PC-9 (cell line): ENCODE measurements around the gene RELCH.

ENCODE experiments used
- CTCF ChIP-seq: fragments of 200-600 bp; sonication (generic); conservative IDR thresholded peaks from 2 replicates; pipeline ENCODE4 v1.6.1; 2017; ENCODE audit warnings: mixed run types, antibody characterized with exemption, mild to moderate bottlenecking, moderate library complexity
- EZH2 ChIP-seq: fragments of 200-600 bp; sonication (generic); IDR thresholded peaks from 2 replicates; pipeline ENCODE4 v1.8.0; 2017; ENCODE audit warnings: antibody characterized with exemption, low read depth

- no peak for TF ChIP-seq CTCF
- TF ChIP-seq EZH2, result no peak
Measured at GRCh38 chr18:62258093-62258492, 71.0 kb downstream of the RELCH start.
